GM18951 (cell line): ENCODE data around the gene PON1.

Experiments used
- POLR2A ChIP-seq: IDR thresholded peaks from 4 replicates; pipeline ENCODE4 v1.6.1; 2011; ENCODE audit warnings: mild to moderate bottlenecking; ENCODE audit not compliant: insufficient read length, insufficient read depth; ENCODE audit errors: extremely low read depth
- in situ Hi-C: fragments of 300-500 bp; cut with MboI; formaldehyde crosslinking; loops from one replicate; pipeline ENCODE4 v1.12.0; 2022; ENCODE audit warnings: low sequenced_read_pairs, mixed read lengths, inconsistent platforms; ENCODE audit not compliant: unreplicated experiment

PON1 gene

DNA sequence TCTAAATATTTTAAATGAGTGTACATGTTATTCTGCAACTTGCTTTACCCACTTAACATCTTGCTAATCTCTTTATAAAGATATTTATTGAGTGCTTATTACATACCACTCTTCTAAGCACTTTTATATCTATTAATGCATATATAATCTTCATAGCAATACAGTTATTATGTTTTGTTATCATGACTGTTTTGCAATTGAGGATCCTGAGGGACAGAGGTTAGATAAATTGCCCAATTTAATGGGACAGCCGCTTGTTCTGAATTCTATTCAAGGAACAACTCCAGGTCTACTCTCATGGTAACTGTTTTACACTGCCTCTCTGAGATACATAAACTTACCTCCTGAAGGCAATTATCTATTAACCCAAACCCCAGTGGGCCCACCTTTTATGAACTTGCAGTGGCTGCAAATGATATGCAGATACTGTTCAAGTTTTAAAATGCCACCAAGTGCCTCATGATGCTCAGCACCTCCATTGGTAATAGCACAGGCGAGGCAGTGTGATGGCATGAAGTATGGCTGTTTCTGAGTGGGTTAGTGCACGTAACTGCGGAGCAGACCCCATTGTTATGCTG is 60.5 kb downstream of the PON1 start:
- in situ Hi-C loops, result no loop called here
- TF ChIP-seq POLR2A, result no peak

DNA sequence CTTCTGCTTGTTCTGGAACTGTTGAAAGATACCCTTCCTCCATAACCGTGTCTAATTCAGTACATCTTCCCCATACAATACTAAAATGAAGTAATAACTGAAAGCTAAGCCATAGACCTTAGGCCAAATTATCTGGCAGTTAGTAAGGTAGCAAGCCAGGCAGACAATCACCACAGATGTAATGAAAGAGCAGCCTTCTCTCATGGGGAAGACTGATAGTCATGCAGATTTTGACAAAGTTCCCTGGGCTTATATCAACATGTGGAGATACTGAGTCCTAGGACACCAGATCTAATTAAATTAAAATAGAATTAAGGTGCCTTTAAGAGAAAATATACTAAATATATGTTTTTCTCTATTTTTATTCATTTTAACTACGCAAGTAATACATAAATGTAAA is 61.5 kb downstream of the PON1 start:
- in situ Hi-C loops, result no loop called here
- TF ChIP-seq POLR2A, result no peak

DNA sequence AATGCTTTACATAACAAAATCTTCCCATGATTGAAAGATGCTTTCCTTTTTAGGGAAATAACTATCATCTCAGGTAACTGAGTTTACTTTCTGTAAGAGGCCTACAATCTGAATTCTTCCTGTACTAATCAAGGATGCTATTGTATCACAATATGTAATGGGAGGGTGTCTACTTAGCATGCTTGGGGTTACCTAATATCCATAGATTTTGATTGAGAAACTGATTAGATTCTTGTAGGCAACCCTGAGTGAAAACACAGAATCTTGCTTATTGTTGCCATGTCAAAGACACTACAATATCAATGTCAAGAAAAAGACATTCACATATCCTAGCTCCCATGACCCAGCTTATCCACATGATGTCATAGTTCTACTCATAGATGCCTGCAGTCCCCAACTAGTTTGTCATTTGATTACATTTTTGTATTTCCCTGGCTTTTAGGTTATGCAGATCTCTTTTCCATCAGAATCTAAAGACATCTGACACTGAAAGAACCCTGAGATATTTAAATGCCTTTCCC is 62.4 kb downstream of the PON1 start:
- in situ Hi-C loops, result no loop called here
- no peak for TF ChIP-seq POLR2A

DNA sequence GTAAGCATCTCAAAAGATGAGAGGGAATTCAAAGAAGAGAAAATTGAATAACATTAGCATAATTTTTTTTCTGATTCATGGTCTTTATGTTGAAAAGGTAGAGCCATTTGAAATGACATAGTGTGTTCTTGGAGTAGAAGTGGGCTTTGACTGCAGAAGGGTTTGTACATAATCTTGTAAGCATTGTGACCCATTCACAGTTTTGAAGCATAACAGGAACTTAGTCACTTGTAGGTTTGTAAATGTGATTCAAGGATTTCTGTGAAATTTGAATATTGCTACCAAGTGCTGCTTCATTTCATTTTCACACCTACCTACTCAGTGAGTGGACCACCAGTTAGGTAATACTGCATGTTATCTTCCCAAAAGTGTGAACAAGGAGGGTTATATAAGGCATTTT is 68.6 kb downstream of the PON1 start:
- TF ChIP-seq POLR2A, result no peak
- in situ Hi-C loops, result no loop called here

DNA sequence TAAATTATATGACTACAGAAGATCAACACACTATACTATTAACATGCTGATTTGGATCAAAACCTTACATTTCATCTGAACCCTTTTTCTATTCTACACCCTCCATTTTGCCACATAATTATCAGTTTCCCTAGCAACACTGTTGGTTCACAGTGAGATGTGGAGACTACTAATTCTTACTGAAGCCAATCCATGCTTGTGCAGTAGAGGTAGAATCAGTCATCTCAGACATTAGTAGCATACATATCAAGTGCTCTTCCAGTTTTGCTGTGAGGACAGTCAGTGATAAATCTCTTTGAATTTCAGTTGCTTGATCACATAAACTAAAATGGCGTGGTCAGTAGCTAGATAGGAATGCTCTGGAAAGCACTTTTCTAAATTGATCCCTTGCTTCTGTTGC is 70.3 kb downstream of the PON1 start:
- in situ Hi-C loops, result no loop called here
- TF ChIP-seq POLR2A, result no peak

DNA sequence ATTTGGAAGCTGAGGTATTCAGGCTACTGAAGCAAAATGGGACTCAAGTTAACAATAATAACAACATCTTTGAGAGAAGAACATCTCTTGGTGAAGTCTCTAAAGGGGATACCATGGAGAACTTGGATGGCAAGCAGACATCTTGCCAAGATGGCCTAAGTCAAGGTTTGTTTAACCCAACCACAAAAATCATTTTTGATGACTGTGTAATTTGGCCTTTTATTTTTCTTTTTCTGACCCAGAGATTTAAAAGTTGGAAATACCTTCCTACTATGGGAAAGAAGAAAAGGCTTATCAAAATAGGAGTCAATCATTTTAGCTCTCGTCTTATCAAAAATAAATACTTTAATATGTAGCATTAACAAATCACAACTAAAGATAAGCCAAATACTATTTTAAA is 72.4 kb downstream of the PON1 start:
- in situ Hi-C loops, result no loop called here
- TF ChIP-seq POLR2A, result no peak

DNA sequence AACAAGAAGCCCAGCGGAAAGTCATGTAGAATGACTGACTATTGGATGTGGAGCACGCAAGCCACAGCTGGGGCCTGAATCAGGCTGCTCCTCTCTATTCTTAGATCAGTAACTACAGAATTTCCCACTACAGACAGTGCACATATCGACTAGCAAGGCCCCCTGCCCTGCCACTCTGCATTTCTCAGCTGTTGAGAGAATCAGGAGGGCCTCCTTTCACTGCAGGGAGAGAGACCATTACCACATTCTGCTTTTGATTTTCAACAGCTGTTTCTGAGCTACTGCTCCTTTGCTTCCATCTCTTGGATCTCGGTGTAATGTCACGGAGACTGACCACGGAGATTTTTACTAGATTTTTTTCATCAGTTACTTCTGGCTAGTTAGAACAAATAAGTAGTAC is 73.8 kb downstream of the PON1 start:
- no peak for TF ChIP-seq POLR2A
- in situ Hi-C loops, result no loop called here
